ENCODE measurements around the gene SLC10A1.
"Not testable (repeated sequence)": the region's sequence is repeated elsewhere in the genome, so short reads cannot be mapped to it uniquely, and the experiment has no call there.

The SLC10A1 gene

GRCh38 chr14:69796797-69797500 is at the start of gene SLC10A1:
Gene SLC10A1 (minus strand): TSS chr14:69797241. CDS start chr14:69797155, 86 bp downstream.
- peak; percentile 42 for DNase-seq (ENCODE audit: low read depth)

- DNase-seq (ENCODE audit: low read depth), result no peak
Observed at GRCh38 chr14:69845787-69846186, 48.7 kb upstream of the SLC10A1 start.

GRCh38 chr14:69845050-69845581 is 48.1 kb upstream of the SLC10A1 start:
- DNase-seq (ENCODE audit: low read depth), result no peak

- DNase-seq (ENCODE audit: low read depth), result no peak
Observed at GRCh38 chr14:69844171-69844570, 47.1 kb upstream of the SLC10A1 start.

GRCh38 chr14:69842686-69843420 is 45.8 kb upstream of the SLC10A1 start:
- DNase-seq (ENCODE audit: low read depth), result no peak

GRCh38 chr14:69841656-69842055 is 44.6 kb upstream of the SLC10A1 start:
- no peak for DNase-seq (ENCODE audit: low read depth)

- no peak for DNase-seq (ENCODE audit: low read depth)
Observed at GRCh38 chr14:69839661-69840060, 42.6 kb upstream of the SLC10A1 start.

GRCh38 chr14:69838881-69839416 is 41.9 kb upstream of the SLC10A1 start:
- DNase-seq (ENCODE audit: low read depth), result no peak

GRCh38 chr14:69828879-69829278 is 31.8 kb upstream of the SLC10A1 start:
- no peak for DNase-seq (ENCODE audit: low read depth)

GRCh38 chr14:69828354-69828753 is 31.3 kb upstream of the SLC10A1 start:
- DNase-seq (ENCODE audit: low read depth), result no peak

GRCh38 chr14:69827560-69827959 is 30.5 kb upstream of the SLC10A1 start:
- DNase-seq (ENCODE audit: low read depth), result no peak

GRCh38 chr14:69822456-69822855 is 25.4 kb upstream of the SLC10A1 start:
- no peak for DNase-seq (ENCODE audit: low read depth)

GRCh38 chr14:69820991-69821390 is 23.9 kb upstream of the SLC10A1 start:
- DNase-seq (ENCODE audit: low read depth), result no peak

- no peak for DNase-seq (ENCODE audit: low read depth)
Observed at GRCh38 chr14:69819607-69820006, 22.6 kb upstream of the SLC10A1 start.

- DNase-seq (ENCODE audit: low read depth), result peak; percentile 49
Observed at GRCh38 chr14:69818758-69819191, 21.7 kb upstream of the SLC10A1 start.

GRCh38 chr14:69816216-69816615 is 19.2 kb upstream of the SLC10A1 start:
- DNase-seq (ENCODE audit: low read depth), result no peak

- no peak for DNase-seq (ENCODE audit: low read depth)
Observed at GRCh38 chr14:69815556-69815955, 18.5 kb upstream of the SLC10A1 start.

- no peak for DNase-seq (ENCODE audit: low read depth)
Observed at GRCh38 chr14:69814397-69814796, 17.4 kb upstream of the SLC10A1 start.

- DNase-seq (ENCODE audit: low read depth), result not testable (repeated sequence)
Observed at GRCh38 chr14:69813346-69813745, 16.3 kb upstream of the SLC10A1 start.

GRCh38 chr14:69812711-69813110 is 15.7 kb upstream of the SLC10A1 start:
- no peak for DNase-seq (ENCODE audit: low read depth)

GRCh38 chr14:69811868-69812252 is 14.8 kb upstream of the SLC10A1 start:
- DNase-seq (ENCODE audit: low read depth), result no peak

- DNase-seq (ENCODE audit: low read depth), result no peak
Observed at GRCh38 chr14:69811227-69811867, 14.3 kb upstream of the SLC10A1 start.
